PC-9 (cell line): ENCODE measurements around the gene EEPD1. TPM values are rescaled to one million over a fixed set of nuclear protein-coding genes. Genes with fewer than 3 reads are reported as not detected.
A peak's percentile ranks its signal among the peaks of the same experiment; 100 is the strongest.

Source experiments
- BruUV-seq: library from RNA; stranded (reverse); fragments of 400-500 nt; replicated peaks from 2 replicates; lab custom pipeline; 2021; lab: Mats Ljungman, UMichigan
- CTCF ChIA-PET: fragments of 300-600 bp; sonication (Branson Sonifier 250); formaldehyde crosslinking; loops from one replicate; lab custom pipeline; 2022; ENCODE audit warnings: antibody characterized with exemption; lab: Charles Lee
- POLR2A ChIA-PET: fragments of 300-600 bp; sonication (Branson Sonifier 250); formaldehyde crosslinking; loops from one replicate; lab custom pipeline; 2022; ENCODE audit warnings: antibody characterized with exemption; ENCODE audit not compliant: unreplicated experiment; lab: Charles Lee
- DNase-seq, 2 experiments: peaks; one replicate each; pipeline versions ENCODE4 v3.0.0 to v3.0.0-alpha.2; 2015 to 2022; ENCODE audit warnings: mixed read lengths in 1 of 2
- H2AFZ ChIP-seq: fragments of 200-600 bp; sonication (generic); 2 replicates; pipeline ENCODE4 v1.8.1; 2017; ENCODE audit warnings: antibody characterized with exemption
- H3F3A ChIP-seq: fragments of 200-600 bp; sonication (generic); 2 replicates; pipeline ENCODE4 v1.8.1; 2017; ENCODE audit warnings: antibody characterized with exemption, mild to moderate bottlenecking, low read depth; ENCODE audit not compliant: insufficient read depth
- H3K27ac ChIP-seq: fragments of 200-600 bp; sonication (generic); 2 replicates; pipeline ENCODE4 v1.6.1; 2016; ENCODE audit warnings: mixed run types
- H3K27me3 ChIP-seq: fragments of 200-600 bp; sonication (generic); 2 replicates; pipeline ENCODE4 v1.6.1; 2016; ENCODE audit warnings: low read depth, mixed run types; ENCODE audit not compliant: insufficient read depth
- H3K36me3 ChIP-seq: fragments of 200-600 bp; sonication (generic); 2 replicates; pipeline ENCODE4 v1.6.1; 2016; ENCODE audit warnings: low read depth, mixed run types
- H3K4me1 ChIP-seq: fragments of 200-600 bp; sonication (generic); replicated peaks from 2 replicates; pipeline ENCODE4 v1.6.1; 2016; ENCODE audit warnings: mixed run types; ENCODE audit not compliant: insufficient read depth
- H3K4me2 ChIP-seq: fragments of 200-600 bp; sonication (generic); 2 replicates; pipeline ENCODE4 v1.6.1; 2017; ENCODE audit warnings: mixed run types
- H3K4me3 ChIP-seq: fragments of 200-600 bp; sonication (generic); 2 replicates; pipeline ENCODE4 v1.6.1; 2016; ENCODE audit warnings: mixed run types
- H3K79me2 ChIP-seq: fragments of 200-600 bp; sonication (generic); 2 replicates; pipeline ENCODE4 v1.6.1; 2017; ENCODE audit warnings: low read depth, mixed run types
- H3K9me2 ChIP-seq: fragments of 200-600 bp; sonication (generic); 2 replicates; pipeline ENCODE4 v1.8.1; 2017; ENCODE audit warnings: mild to moderate bottlenecking; ENCODE audit not compliant: insufficient read depth
- H3K9me3 ChIP-seq: fragments of 200-600 bp; sonication (generic); 2 replicates; pipeline ENCODE4 v1.8.1; 2016; ENCODE audit warnings: low read depth; ENCODE audit not compliant: insufficient read depth
- H4K20me1 ChIP-seq: fragments of 200-600 bp; sonication (generic); 2 replicates; pipeline ENCODE4 v1.8.1; 2017; ENCODE audit not compliant: insufficient read depth
- CTCF ChIP-seq: fragments of 200-600 bp; sonication (generic); conservative IDR thresholded peaks from 2 replicates; pipeline ENCODE4 v1.6.1; 2017; ENCODE audit warnings: mixed run types, antibody characterized with exemption, mild to moderate bottlenecking, moderate library complexity
- EZH2 ChIP-seq: fragments of 200-600 bp; sonication (generic); IDR thresholded peaks from 2 replicates; pipeline ENCODE4 v1.8.0; 2017; ENCODE audit warnings: antibody characterized with exemption, low read depth
- intact Hi-C: fragments of 100-400 bp; cut with micrococcal nuclease; formaldehyde crosslinking; loops from one replicate; pipeline ENCODE4 v1.10.0; 2022; ENCODE audit not compliant: unreplicated experiment
- total RNA-seq: library from RNA; stranded (reverse); gene quantifications from 2 replicates; pipeline ENCODE4 v1.2.3, GENCODE V29; 2021

Gene EEPD1
- total RNA-seq, 1 experiment from 2014 or later: 6.0 TPM

GRCh38 chr7:36160313-36160712 is 7.3 kb downstream of the EEPD1 start:
- Histone ChIP-seq H3K9me3 (0 out of 2 replicates have a peak, but pooled peaks cover 7% of the 10 kb centered on the region), H3K9me2 (no peaks in the 10 kb centered on the region), H3K27ac (no peak overlapping the region), H3K4me3 (no peak overlapping the region), H4K20me1 (no peaks in the 10 kb centered on the region; the same call in 1 of the 2 replicates), H2AFZ (no peak overlapping the region), H3K27me3 (no peaks in the 10 kb centered on the region), H3K4me1 (peaks cover 78% of the 10 kb centered on the region), H3K4me2 (peak overlapping the region; percentile 29; the same call in 1 of the 2 replicates), H3F3A (peaks cover 57% of the 10 kb centered on the region), H3K79me2 (peaks cover 84% of the 10 kb centered on the region), H3K36me3 (peaks cover 19% of the 10 kb centered on the region; the same call in 1 of the 2 replicates)
- TF ChIP-seq EZH2 (no peak), CTCF (no peak)
- DNase-seq: no peak
- intact Hi-C loops: no loop called here
- POLR2A ChIA-PET: no interaction called here
- CTCF ChIA-PET: no interaction called here
- no TSS peak for BruUV-seq

GRCh38 chr7:36161996-36162395 is 8.9 kb downstream of the EEPD1 start:
- TF ChIP-seq EZH2 (no peak), CTCF (no peak)
- peaks cover 27% of the 10 kb centered on the region for H3K36me3 ChIP-seq
- H3K27ac ChIP-seq: peak overlapping the region; percentile 39
- H3K9me3 ChIP-seq: 0 out of 2 replicates have a peak, but pooled peaks cover 7% of the 10 kb centered on the region
- intact Hi-C loops: loop anchor here (1.0 kb wide), 2 partner anchors 9 to 128 kb away; partner anchors contain the start of gene EEPD1
- POLR2A ChIA-PET: no interaction called here
- no peaks in the 10 kb centered on the region for H4K20me1 ChIP-seq
- no peaks in the 10 kb centered on the region for H3K9me2 ChIP-seq
- H3K4me1 ChIP-seq: peaks cover 61% of the 10 kb centered on the region
- no peak overlapping the region for H3K4me3 ChIP-seq
- no TSS peak for BruUV-seq
- H3K79me2 ChIP-seq: peaks cover 77% of the 10 kb centered on the region
- CTCF ChIA-PET: no interaction called here
- no peak overlapping the region for H2AFZ ChIP-seq
- H3F3A ChIP-seq: peaks cover 48% of the 10 kb centered on the region
- no peaks in the 10 kb centered on the region for H3K27me3 ChIP-seq
- peak overlapping the region; percentile 29; the same call in 1 of the 2 replicates for H3K4me2 ChIP-seq
- DNase-seq: peak; percentile 71 to 100

GRCh38 chr7:36165059-36165458 is 12.0 kb downstream of the EEPD1 start:
- no peak overlapping the region for H3K4me2 ChIP-seq
- H3K4me3 ChIP-seq: no peak overlapping the region
- ChIA-PET POLR2A (no interaction called here), CTCF (no interaction called here)
- H3K27ac ChIP-seq: no peak overlapping the region
- intact Hi-C loops: no loop called here
- peaks cover 56% of the 10 kb centered on the region for H3K79me2 ChIP-seq
- TF ChIP-seq EZH2 (no peak), CTCF (no peak)
- H3K36me3 ChIP-seq: peaks cover 17% of the 10 kb centered on the region
- no peaks in the 10 kb centered on the region for H4K20me1 ChIP-seq
- no peak overlapping the region for H2AFZ ChIP-seq
- no peaks in the 10 kb centered on the region for H3K27me3 ChIP-seq
- H3K9me3 ChIP-seq: 0 out of 2 replicates have a peak, but pooled peaks cover 7% of the 10 kb centered on the region
- BruUV-seq: no TSS peak
- H3K4me1 ChIP-seq: peaks cover 31% of the 10 kb centered on the region
- DNase-seq: peak in 1 of 2 experiments; percentile 56
- H3F3A ChIP-seq: peaks cover 27% of the 10 kb centered on the region
- H3K9me2 ChIP-seq: no peaks in the 10 kb centered on the region
